Ishikawa (cell line): Measurements from ENCODE around the gene CTNND2.

ENCODE experiments used
- CEBPB ChIP-seq: IDR thresholded peaks from 2 replicates; pipeline ENCODE4 v1.6.1; 2012
- CREB1 ChIP-seq: IDR thresholded peaks from 2 replicates; pipeline ENCODE4 v1.6.1; 2012; ENCODE audit warnings: low read depth
- EGR1 ChIP-seq: IDR thresholded peaks from 2 replicates; pipeline ENCODE4 v1.6.1; 2012
- EP300 ChIP-seq: IDR thresholded peaks from 2 replicates; pipeline ENCODE4 v1.6.1; 2012; ENCODE audit warnings: borderline replicate concordance
- FOXM1 ChIP-seq: IDR thresholded peaks from 2 replicates; pipeline ENCODE4 v1.6.1; 2012; ENCODE audit warnings: low read depth, borderline replicate concordance
- NFIC ChIP-seq: IDR thresholded peaks from 2 replicates; pipeline ENCODE4 v1.6.1; 2012
- RAD21 ChIP-seq: IDR thresholded peaks from 2 replicates; pipeline ENCODE4 v1.6.1; 2012; ENCODE audit warnings: low read depth
- TAF1 ChIP-seq: IDR thresholded peaks from 2 replicates; pipeline ENCODE4 v1.6.1; 2012; ENCODE audit warnings: low read depth, mild to moderate bottlenecking
- TCF12 ChIP-seq: IDR thresholded peaks from 2 replicates; pipeline ENCODE4 v1.6.1; 2012; ENCODE audit warnings: low read depth
- TEAD4 ChIP-seq: IDR thresholded peaks from 2 replicates; pipeline ENCODE4 v1.6.1; 2012
- YY1 ChIP-seq: IDR thresholded peaks from 2 replicates; pipeline ENCODE4 v1.6.1; 2012; ENCODE audit warnings: low read depth
- ZBTB7A ChIP-seq: IDR thresholded peaks from 2 replicates; pipeline ENCODE4 v1.6.1; 2012; ENCODE audit warnings: low read depth
- TF ChIP-seq, protein P1 (sequence below): IDR thresholded peaks from 2 replicates; pipeline ENCODE4 v1.6.1; 2012
- TF ChIP-seq, protein P2 (sequence below): IDR thresholded peaks from 2 replicates; pipeline ENCODE4 v1.6.1; 2012
- TF ChIP-seq, protein P3 (sequence below): IDR thresholded peaks from 2 replicates; pipeline ENCODE4 v1.6.1; 2012; ENCODE audit warnings: low read depth, mild to moderate bottlenecking

CTNND2 gene

DNA sequence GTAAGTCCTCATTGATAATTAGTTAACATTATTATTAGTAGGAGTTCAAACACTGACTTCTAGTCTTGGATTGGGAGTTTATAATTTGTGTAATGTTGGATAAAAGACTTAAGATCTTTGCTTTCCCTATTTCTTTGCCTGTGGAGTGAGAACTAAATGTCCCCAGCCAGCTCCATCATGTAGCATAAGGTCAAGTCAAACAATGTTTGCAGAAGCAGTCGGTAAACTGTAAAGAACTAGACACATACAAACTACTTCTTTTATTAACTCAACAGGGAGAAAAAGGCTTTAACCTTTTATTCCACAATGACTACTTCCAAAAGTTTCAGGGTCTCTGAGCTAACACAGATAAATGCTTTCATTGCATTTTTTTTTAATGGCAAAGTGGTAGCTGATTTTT lies 192.3 kb downstream of the CTNND2 start:
- TF ChIP-seq, protein P1, sequence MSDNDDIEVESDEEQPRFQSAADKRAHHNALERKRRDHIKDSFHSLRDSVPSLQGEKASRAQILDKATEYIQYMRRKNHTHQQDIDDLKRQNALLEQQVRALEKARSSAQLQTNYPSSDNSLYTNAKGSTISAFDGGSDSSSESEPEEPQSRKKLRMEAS = no peak
- TF ChIP-seq CEBPB = no peak
- TF ChIP-seq, protein P2, sequence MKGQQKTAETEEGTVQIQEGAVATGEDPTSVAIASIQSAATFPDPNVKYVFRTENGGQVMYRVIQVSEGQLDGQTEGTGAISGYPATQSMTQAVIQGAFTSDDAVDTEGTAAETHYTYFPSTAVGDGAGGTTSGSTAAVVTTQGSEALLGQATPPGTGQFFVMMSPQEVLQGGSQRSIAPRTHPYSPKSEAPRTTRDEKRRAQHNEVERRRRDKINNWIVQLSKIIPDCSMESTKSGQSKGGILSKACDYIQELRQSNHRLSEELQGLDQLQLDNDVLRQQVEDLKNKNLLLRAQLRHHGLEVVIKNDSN = no peak
- TF ChIP-seq ZBTB7A = no peak
- no peak for TF ChIP-seq CREB1
- TF ChIP-seq, protein P3, sequence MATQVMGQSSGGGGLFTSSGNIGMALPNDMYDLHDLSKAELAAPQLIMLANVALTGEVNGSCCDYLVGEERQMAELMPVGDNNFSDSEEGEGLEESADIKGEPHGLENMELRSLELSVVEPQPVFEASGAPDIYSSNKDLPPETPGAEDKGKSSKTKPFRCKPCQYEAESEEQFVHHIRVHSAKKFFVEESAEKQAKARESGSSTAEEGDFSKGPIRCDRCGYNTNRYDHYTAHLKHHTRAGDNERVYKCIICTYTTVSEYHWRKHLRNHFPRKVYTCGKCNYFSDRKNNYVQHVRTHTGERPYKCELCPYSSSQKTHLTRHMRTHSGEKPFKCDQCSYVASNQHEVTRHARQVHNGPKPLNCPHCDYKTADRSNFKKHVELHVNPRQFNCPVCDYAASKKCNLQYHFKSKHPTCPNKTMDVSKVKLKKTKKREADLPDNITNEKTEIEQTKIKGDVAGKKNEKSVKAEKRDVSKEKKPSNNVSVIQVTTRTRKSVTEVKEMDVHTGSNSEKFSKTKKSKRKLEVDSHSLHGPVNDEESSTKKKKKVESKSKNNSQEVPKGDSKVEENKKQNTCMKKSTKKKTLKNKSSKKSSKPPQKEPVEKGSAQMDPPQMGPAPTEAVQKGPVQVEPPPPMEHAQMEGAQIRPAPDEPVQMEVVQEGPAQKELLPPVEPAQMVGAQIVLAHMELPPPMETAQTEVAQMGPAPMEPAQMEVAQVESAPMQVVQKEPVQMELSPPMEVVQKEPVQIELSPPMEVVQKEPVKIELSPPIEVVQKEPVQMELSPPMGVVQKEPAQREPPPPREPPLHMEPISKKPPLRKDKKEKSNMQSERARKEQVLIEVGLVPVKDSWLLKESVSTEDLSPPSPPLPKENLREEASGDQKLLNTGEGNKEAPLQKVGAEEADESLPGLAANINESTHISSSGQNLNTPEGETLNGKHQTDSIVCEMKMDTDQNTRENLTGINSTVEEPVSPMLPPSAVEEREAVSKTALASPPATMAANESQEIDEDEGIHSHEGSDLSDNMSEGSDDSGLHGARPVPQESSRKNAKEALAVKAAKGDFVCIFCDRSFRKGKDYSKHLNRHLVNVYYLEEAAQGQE = no peak
- TF ChIP-seq TCF12 = no peak
- no peak for TF ChIP-seq TEAD4
- TF ChIP-seq FOXM1 = no peak
- TF ChIP-seq EP300 = no peak

DNA sequence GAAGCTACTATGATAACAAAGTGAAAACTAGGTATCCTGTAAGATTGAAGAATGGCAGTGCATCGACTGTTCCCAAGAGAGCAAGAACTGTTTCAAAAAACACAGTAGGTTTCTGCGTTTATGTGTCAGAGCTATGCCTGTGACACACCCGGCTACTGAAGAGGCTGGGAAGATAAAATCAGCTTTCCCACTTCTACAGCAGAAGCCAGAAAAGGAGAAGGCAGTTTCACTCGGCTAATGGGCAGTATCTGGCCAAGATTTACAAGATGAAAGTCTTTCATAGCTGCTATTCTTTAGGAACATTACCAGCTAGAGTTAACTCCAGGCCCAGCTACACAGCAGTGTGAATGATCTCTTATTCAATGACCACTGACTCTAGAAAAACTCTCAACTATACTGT lies 195.2 kb downstream of the CTNND2 start:
- TF ChIP-seq CREB1 = no peak
- TF ChIP-seq TAF1 = no peak
- TF ChIP-seq NFIC = no peak
- TF ChIP-seq FOXM1 = no peak
- TF ChIP-seq TCF12 = no peak
- TF ChIP-seq, protein P1 = no peak
- TF ChIP-seq CEBPB = no peak

DNA sequence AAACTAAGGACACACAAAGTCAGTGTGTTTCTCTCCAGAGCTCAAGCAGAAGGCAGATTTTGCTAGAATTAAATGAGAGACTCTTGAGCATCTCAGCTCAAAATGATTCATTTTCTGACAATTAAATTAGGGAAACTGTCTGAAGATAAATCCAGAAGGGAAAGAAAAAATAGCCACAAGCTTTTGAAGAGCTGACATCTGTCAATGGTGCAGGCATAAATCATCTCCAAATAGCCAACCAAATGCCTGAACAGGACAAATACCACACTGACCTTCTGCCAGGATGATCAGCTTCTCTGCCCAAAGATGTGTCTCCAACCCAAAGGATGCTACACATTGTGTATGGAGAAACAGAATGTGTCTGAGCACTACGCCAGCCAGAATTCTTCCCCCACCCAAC lies 199.3 kb downstream of the CTNND2 start:
- no peak for TF ChIP-seq YY1
- no peak for TF ChIP-seq FOXM1
- no peak for TF ChIP-seq EGR1
- TF ChIP-seq, protein P2 = no peak
- TF ChIP-seq CEBPB = no peak
- no peak for TF ChIP-seq ZBTB7A

DNA sequence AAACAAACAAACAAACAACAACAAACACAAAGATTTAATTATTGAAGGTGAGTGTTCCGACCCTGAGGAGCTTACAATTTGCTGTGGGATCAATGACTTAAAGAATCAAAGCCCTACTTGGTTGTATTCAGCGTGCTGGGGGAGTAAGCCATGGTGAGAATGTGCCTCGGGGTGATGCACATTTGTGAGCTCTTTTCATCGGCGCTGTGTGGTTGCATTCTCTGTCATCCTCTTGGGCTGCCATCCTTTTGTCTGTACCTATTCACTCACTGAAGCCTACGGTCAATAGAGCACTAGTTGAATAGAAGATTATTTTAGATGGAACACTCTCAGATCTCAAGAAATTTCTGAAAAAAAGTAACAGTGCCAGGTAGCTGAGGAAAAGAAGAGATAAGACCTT lies 203.9 kb downstream of the CTNND2 start:
- TF ChIP-seq TAF1 (no peak), EP300 (no peak), TEAD4 (no peak), CREB1 (no peak), YY1 (no peak), ZBTB7A (no peak), RAD21 (no peak), NFIC (no peak), FOXM1 (no peak), TCF12 (no peak)
- TF ChIP-seq, protein P2 = no peak
- TF ChIP-seq, protein P3 = no peak
- TF ChIP-seq, protein P1 = no peak

DNA sequence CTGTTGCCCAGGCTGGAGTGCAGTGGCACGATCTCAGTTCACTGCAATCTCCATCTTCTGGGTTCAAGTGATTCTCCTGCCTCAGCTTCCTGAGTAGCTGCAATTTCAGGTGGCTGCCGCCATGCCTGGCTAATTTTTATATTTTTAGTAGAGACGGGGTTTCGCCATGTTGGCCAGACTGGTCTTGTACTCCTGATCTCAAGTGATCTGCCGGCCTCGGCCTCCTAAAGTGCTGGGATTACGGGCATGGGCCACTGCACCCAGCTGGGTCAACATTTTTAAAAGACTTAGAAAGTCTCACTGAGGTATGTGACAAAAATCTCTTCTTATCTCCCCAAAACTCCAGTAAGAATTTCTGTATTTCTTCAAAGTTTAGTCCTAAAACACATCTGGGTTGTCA lies 211.6 kb downstream of the CTNND2 start:
- TF ChIP-seq TAF1 = no peak
- TF ChIP-seq EGR1 = no peak
- TF ChIP-seq YY1 = no peak
- TF ChIP-seq TEAD4 = no peak
- TF ChIP-seq NFIC = no peak
- no peak for TF ChIP-seq ZBTB7A
- TF ChIP-seq, protein P2 = no peak
